SU-DHL-6 (cell line): ENCODE measurements around the gene NAGPA.

Experiments
- H2AFZ ChIP-seq: fragments of 200-600 bp; sonication (generic); 2 replicates; pipeline ENCODE4 v1.6.1; 2014; ENCODE audit warnings: low read depth, mild to moderate bottlenecking, moderate library complexity, mixed read lengths, antibody characterized with exemption, low read length; ENCODE audit not compliant: severe bottlenecking
- H3F3A ChIP-seq: fragments of 200-600 bp; shearing (Covaris generic); 2 replicates; pipeline ENCODE4 v1.6.0; 2016; ENCODE audit warnings: antibody characterized with exemption, mild to moderate bottlenecking; ENCODE audit not compliant: insufficient read depth
- H3K27ac ChIP-seq: fragments of 200-600 bp; sonication (generic); 2 replicates; pipeline ENCODE4 v1.5.1; 2016; ENCODE audit warnings: low read depth, mild to moderate bottlenecking, low read length, moderate library complexity, mixed read lengths
- H3K27me3 ChIP-seq: fragments of 200-600 bp; sonication (generic), shearing (Covaris generic); 2 replicates; pipeline ENCODE4 v1.6.0; 2014; ENCODE audit warnings: mild to moderate bottlenecking, low read length
- H3K36me3 ChIP-seq: fragments of 200-600 bp; sonication (generic); 2 replicates; pipeline ENCODE4 v1.6.1; 2014; ENCODE audit warnings: mild to moderate bottlenecking, low read length, mixed read lengths
- H3K4me2 ChIP-seq: fragments of 300-600, 200-600 bp; shearing (Covaris generic), sonication (generic); 2 replicates; pipeline ENCODE4 v1.6.0; 2014; ENCODE audit warnings: low read length, low read depth, mild to moderate bottlenecking; ENCODE audit not compliant: poor library complexity, severe bottlenecking
- H3K4me3 ChIP-seq: fragments of 200-600 bp; sonication (generic); 2 replicates; pipeline ENCODE4 v1.5.1; 2014; ENCODE audit warnings: antibody characterized with exemption, low read length, mild to moderate bottlenecking, mixed read lengths; ENCODE audit not compliant: insufficient read depth, poor library complexity, severe bottlenecking
- H3K79me2 ChIP-seq: fragments of 200-600 bp; sonication (generic); 2 replicates; pipeline ENCODE4 v1.6.1; 2014; ENCODE audit warnings: mild to moderate bottlenecking, low read length, moderate library complexity; ENCODE audit not compliant: insufficient read depth
- H3K9ac ChIP-seq: fragments of 200-600 bp; sonication (generic); 2 replicates; pipeline ENCODE4 v1.7.0; 2014; ENCODE audit warnings: mild to moderate bottlenecking, low read length
- H3K9me2 ChIP-seq: fragments of 200-600 bp; sonication (generic); replicated peaks from 2 replicates; pipeline ENCODE4 v1.6.1; 2014; ENCODE audit warnings: low read length; ENCODE audit not compliant: insufficient read depth
- H3K9me3 ChIP-seq: fragments of 200-600 bp; sonication (generic); 2 replicates; pipeline ENCODE4 v1.6.1; 2014; ENCODE audit warnings: low read length, mixed read lengths; ENCODE audit not compliant: insufficient read depth
- H4K20me1 ChIP-seq: fragments of 200-600 bp; sonication (generic); 2 replicates; pipeline ENCODE4 v1.6.1; 2014; ENCODE audit warnings: low read depth, mild to moderate bottlenecking, antibody characterized with exemption, low read length, moderate library complexity, mixed read lengths
- CTCF ChIP-seq: fragments of 200-600 bp; sonication (generic); IDR thresholded peaks from one replicate; pipeline ENCODE4 v1.5.1; 2017; ENCODE audit warnings: antibody characterized with exemption, mild to moderate bottlenecking, low read length, moderate library complexity; ENCODE audit not compliant: insufficient read depth, poor library complexity, severe bottlenecking
- EZH2phosphoT487 ChIP-seq: fragments of 200-600 bp; sonication (generic), shearing (Covaris generic); conservative IDR thresholded peaks from 2 replicates; pipeline ENCODE4 v1.6.1; 2018; ENCODE audit warnings: mild to moderate bottlenecking, antibody characterized with exemption, low read length, moderate library complexity, mixed read lengths

NAGPA gene

GRCh38 chr16:5059386-5060072 is 25.8 kb upstream of the NAGPA start:
- Histone ChIP-seq H4K20me1 (no peaks in the 10 kb centered on the region), H3K9me3 (no peaks in the 10 kb centered on the region), H3F3A (no peaks in the 10 kb centered on the region), H3K9ac (no peak overlapping the region), H3K4me2 (no peak overlapping the region), H3K79me2 (no peaks in the 10 kb centered on the region), H2AFZ (no peak overlapping the region), H3K9me2 (no peaks in the 10 kb centered on the region), H3K27me3 (no peaks in the 10 kb centered on the region), H3K4me3 (no peak overlapping the region), H3K27ac (no peak overlapping the region), H3K36me3 (no peaks in the 10 kb centered on the region)
- TF ChIP-seq EZH2phosphoT487, result no peak
- no peak for TF ChIP-seq CTCF

GRCh38 chr16:5058476-5058875 is 24.7 kb upstream of the NAGPA start:
- Histone ChIP-seq H3F3A (no peaks in the 10 kb centered on the region), H3K9me2 (no peaks in the 10 kb centered on the region), H3K79me2 (no peaks in the 10 kb centered on the region), H3K4me3 (no peak overlapping the region), H3K27ac (no peak overlapping the region), H3K27me3 (no peaks in the 10 kb centered on the region), H3K9ac (no peak overlapping the region), H4K20me1 (no peaks in the 10 kb centered on the region), H3K9me3 (no peaks in the 10 kb centered on the region), H3K36me3 (no peaks in the 10 kb centered on the region), H3K4me2 (no peak overlapping the region), H2AFZ (no peak overlapping the region)
- TF ChIP-seq CTCF (no peak), EZH2phosphoT487 (no peak)

- H3K4me2 ChIP-seq, result no peak overlapping the region
- H3F3A ChIP-seq, result no peaks in the 10 kb centered on the region
- TF ChIP-seq CTCF, result peak; percentile 65
- TF ChIP-seq EZH2phosphoT487, result no peak
- no peaks in the 10 kb centered on the region for H3K36me3 ChIP-seq
- no peaks in the 10 kb centered on the region for H4K20me1 ChIP-seq
- H3K27me3 ChIP-seq, result no peaks in the 10 kb centered on the region
- no peak overlapping the region for H2AFZ ChIP-seq
- no peaks in the 10 kb centered on the region for H3K9me3 ChIP-seq
- H3K9me2 ChIP-seq, result no peaks in the 10 kb centered on the region
- H3K79me2 ChIP-seq, result no peaks in the 10 kb centered on the region
- H3K9ac ChIP-seq, result no peak overlapping the region
- no peak overlapping the region for H3K27ac ChIP-seq
- H3K4me3 ChIP-seq, result no peak overlapping the region
These were observed 22.6 kb upstream of the NAGPA start for GRCh38 chr16:5056352-5056751.
